ENCODE data around the gene NDUFA8.

The NDUFA8 gene

DNA sequence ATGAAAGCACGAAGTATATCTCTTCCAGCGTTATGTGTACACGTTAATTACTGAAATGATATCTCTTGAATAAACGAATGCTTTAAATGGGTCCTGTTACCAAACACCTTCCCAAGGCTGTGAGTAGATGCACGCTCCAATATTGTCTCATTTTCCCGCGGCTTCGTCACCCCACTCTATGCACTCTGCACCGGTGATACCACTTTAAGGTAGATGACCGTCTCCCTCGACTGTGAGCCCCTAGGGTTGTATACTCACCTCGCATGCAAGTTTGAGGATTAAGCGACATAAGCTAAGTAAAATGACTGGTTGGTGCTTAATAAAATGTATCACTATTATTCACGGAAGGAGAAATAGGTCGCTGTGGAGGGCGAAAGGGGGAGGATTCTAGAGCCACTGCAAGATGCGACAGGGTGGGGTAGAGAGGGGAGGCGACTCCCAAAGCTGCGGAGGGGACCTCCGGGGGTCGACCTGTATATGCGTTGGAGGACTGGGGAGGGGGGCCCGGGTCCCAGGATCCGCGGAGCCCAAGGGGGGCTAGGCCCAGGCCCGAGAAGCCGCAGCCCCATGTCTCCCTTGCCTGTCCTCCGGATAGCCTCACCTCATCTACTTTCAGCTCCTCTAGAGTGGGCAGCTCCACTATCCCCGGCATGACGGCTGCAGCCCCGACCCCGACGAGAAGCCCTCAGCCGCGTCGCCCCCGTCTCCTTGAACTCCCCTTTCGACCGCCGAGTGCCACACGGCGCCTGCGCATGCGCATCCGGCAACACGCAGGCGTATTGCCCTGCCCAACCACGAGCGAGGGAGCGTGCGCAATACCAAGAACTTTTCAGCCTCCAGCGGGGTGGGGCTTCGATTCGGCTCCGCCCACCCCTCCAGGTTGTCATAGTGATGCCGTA, at the start of gene NDUFA8, which contains the start of gene MORN5:
TSS of gene NDUFA8 (minus strand) at position 754 of the 899 bp plus-strand sequence. CDS start at position 652, 102 bp downstream.
TSS of gene MORN5 (plus strand) at position 883 of the 899 bp plus-strand sequence. CDS start 65 bp downstream, outside the sequence.
- no peak for FAIRE-seq

GRCh38 chr9:122207096-122207495, 47.5 kb upstream of the NDUFA8 start:
- FAIRE-seq: no peak

GRCh38 chr9:122206118-122207046, 46.8 kb upstream of the NDUFA8 start:
- no peak for FAIRE-seq

GRCh38 chr9:122205176-122205575, 45.6 kb upstream of the NDUFA8 start:
- no peak for FAIRE-seq

DNA sequence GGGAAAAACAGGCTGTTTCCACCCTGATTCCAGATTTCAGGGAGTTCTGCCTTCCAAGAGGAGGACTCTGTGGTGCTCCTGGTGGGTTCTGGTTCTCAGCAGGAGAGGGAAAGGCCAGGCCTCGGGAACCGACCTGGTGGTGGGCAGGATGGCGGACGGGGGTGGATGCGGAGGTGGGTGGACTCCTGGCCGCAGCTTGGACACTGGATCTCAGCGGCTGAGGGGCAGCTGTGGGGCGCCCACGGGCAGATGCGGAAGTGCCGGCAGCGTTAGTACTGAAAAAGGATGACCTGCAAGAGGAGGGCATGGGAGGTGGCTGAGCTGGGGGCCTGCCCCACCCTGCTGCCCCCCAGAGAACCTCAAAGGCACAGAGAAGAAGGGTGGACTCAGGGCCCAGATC, 44.9 kb upstream of the NDUFA8 start:
- FAIRE-seq: no peak

- FAIRE-seq: no peak
Measured at GRCh38 chr9:122204055-122204454, 44.5 kb upstream of the NDUFA8 start.

GRCh38 chr9:122202111-122202510, 42.5 kb upstream of the NDUFA8 start:
- no peak for FAIRE-seq

DNA sequence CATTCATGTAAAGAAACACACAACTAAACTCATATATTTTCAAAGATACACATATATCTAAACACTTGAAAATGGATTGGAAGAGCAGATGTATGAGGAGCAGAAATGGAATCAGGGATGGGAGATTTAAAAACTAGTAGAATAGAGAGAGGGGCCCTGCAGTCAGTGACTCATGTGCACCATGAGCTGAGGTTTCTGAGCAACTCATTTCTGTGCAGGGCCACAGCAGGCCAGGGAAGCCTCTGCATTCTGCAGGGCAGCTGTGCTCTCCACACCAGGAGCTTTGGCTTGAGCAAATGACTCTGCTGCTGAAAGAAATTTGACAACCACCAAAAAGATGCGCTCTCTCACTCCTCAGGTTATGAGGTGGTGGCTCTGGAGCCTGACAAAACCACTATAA, 42.1 kb upstream of the NDUFA8 start:
- no peak for FAIRE-seq

- FAIRE-seq: no peak
Measured at GRCh38 chr9:122200960-122201595, 41.5 kb upstream of the NDUFA8 start.

GRCh38 chr9:122197882-122198281, 38.3 kb upstream of the NDUFA8 start:
- no peak for FAIRE-seq

DNA sequence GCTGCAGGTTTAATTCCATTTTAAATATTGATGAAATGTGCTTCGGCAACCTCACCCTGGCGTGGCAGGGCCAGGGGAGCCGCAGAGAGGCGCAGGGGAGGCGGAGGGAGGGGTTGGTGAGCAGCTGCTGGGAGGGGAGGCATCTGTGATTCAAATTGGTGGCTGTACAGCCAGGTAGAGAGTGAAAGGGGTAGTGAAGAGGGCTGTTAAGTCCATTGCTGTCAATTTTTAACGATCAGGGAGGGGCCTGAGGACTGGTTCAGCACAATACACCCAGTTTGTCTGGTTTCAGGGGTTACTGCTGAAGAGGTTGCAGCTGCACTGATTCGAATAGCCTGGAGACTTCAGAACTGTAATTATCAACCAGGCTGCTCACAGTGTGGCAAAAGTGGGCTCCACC, 37.8 kb upstream of the NDUFA8 start:
- FAIRE-seq: no peak

GRCh38 chr9:122195875-122196274, 36.3 kb upstream of the NDUFA8 start:
- FAIRE-seq: no peak

- no peak for FAIRE-seq
Measured at GRCh38 chr9:122193651-122194050, 34.1 kb upstream of the NDUFA8 start.

DNA sequence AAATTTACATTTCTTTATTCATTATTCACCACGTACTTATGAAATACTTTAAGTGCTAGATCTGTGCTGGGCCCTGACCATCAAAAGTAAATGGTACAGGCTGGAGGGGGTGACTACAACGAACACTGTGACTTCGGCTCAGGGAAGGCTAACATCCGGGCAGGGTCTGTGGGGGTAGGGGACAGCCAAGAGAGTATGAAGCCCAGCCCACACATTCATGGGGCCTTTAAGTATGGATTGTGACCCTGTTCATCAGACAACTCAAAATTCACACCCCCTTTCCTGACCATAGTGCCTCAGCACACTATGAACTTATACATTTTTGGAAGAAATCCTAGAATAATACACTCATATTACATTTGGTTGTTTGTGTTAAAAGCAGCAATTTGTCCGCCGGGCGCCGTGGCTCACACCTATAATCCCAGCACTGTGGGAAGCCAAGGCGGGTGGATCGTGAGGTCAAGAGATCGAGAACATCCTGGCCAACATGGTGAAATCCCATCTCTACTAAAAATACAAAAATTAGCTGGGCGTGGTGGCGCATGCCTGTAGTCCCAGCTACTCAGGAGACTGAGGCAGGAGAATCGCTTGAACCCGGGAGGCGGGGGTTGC, 33.4 kb upstream of the NDUFA8 start:
- no peak for FAIRE-seq

- no peak for FAIRE-seq
Measured at GRCh38 chr9:122192261-122192875, 32.8 kb upstream of the NDUFA8 start.

- FAIRE-seq: no peak
Measured at GRCh38 chr9:122191584-122191983, 32.0 kb upstream of the NDUFA8 start.

DNA sequence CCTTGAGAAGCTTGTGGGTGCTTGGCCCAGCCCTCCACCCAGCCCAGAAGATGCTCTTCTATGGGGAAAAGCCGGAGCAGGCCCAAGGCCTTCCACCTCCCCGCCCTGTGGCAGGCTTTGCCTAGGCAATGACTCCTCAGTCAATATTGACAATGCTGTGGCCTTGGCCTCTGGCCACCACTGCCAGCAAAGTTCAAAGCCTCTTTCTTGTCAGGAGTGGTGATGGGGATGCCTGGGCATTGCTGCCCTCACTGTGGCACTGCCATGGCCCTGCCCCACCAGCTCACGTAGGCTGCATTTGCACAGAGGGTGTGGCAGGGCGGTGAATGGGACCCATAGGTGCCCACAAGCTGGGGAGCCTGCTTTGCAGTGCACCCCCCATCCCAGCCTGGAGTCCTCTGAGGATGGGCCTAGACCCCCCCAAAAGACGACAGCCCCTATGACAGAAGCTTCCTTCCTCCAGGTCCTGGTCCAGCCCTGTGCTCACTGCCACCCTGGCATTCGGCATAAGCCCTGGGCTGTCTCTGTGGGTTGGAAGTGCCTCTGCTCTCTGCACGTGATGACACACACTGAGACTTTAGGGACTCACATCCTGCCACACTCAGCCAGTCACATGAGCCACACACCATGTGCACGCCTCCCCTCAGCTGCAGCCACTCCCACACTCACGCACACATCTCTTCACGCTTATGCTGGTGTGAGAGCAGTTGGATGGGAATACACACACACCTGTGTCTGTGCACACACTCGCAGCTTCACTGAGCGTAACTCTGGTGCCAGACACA, 31.2 kb upstream of the NDUFA8 start:
- no peak for FAIRE-seq

DNA sequence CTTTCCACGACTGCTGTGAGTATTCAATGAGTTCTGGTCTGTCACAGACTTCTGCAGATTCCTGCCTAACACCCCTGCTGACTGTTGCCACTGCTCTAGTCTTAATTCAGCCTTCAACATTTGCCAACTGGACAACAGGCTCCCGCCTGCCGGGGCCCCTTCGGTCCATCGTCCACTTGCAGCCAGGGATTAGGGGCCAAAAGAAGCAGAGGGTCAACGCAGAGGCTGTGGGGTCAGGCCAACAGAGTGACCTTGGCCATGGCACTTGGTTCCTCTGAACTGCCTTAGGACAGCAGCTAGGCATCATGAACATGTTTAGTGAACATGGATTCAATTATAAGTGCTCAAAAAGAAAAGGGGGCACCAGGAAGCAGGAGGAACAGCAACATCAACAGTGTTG, 28.8 kb upstream of the NDUFA8 start:
- FAIRE-seq: no peak

DNA sequence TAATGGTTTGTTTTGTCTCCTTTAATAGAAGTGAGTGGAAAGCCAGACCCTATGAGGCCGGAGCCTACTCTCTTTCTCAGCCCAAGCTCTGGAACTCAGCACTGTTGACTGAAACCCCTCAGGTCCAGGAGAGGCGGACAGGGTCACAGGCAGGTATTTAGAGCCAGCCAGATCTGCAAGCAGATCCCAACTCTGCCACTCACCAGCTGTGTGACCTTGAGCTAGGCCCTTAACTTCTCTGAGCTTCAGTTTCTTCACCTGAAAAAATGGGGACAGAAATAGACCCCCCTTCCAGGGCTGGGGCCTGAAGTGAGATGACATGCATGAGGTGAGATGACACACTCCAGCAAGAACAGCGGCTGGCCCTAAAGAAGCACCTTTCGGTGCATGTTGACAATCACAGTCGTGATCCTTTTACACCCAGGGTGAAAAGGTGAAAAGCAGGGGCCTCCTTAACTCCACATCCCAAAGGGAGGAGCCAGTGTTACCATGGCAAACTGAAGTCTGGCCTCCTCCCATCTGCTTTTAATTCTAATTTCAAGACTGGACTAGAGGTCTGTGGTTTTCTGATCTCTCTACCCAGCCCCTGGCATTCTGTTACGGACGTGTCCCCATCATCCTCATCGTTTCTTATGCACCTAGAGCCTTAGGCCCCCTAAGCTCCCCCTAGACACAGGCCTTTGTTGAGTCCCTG, 27.3 kb upstream of the NDUFA8 start:
- no peak for FAIRE-seq

GRCh38 chr9:122186301-122186700, 26.7 kb upstream of the NDUFA8 start:
- no peak for FAIRE-seq
